HL-60 (cell line): Measurements from ENCODE around the gene STAT6.

Experiments
- GABPA ChIP-seq: IDR thresholded peaks from 2 replicates; pipeline ENCODE4 v1.6.1; 2012; ENCODE audit warnings: low read depth
- POLR2AphosphoS5 ChIP-seq: IDR thresholded peaks from 2 replicates; pipeline ENCODE4 v1.6.1; 2012; ENCODE audit warnings: low read depth
- SPI1 ChIP-seq: IDR thresholded peaks from 2 replicates; pipeline ENCODE4 v1.6.1; 2012; ENCODE audit warnings: low read depth, mild to moderate bottlenecking, borderline replicate concordance
- TF ChIP-seq, protein P1 (sequence below): IDR thresholded peaks from one replicate; pipeline ENCODE4 v1.5.1; 2011; ENCODE audit warnings: low read length, control low read depth, inconsistent platforms; ENCODE audit not compliant: insufficient read depth
- TF ChIP-seq, protein P2 (sequence below): IDR thresholded peaks from 2 replicates; pipeline ENCODE4 v1.6.1; 2012; ENCODE audit warnings: low read depth; ENCODE audit not compliant: insufficient replicate concordance

- TF ChIP-seq, protein P1, sequence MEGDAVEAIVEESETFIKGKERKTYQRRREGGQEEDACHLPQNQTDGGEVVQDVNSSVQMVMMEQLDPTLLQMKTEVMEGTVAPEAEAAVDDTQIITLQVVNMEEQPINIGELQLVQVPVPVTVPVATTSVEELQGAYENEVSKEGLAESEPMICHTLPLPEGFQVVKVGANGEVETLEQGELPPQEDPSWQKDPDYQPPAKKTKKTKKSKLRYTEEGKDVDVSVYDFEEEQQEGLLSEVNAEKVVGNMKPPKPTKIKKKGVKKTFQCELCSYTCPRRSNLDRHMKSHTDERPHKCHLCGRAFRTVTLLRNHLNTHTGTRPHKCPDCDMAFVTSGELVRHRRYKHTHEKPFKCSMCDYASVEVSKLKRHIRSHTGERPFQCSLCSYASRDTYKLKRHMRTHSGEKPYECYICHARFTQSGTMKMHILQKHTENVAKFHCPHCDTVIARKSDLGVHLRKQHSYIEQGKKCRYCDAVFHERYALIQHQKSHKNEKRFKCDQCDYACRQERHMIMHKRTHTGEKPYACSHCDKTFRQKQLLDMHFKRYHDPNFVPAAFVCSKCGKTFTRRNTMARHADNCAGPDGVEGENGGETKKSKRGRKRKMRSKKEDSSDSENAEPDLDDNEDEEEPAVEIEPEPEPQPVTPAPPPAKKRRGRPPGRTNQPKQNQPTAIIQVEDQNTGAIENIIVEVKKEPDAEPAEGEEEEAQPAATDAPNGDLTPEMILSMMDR = no peak
- TF ChIP-seq POLR2AphosphoS5 (no peak), GABPA (no peak), SPI1 (no peak)
- TF ChIP-seq, protein P2, sequence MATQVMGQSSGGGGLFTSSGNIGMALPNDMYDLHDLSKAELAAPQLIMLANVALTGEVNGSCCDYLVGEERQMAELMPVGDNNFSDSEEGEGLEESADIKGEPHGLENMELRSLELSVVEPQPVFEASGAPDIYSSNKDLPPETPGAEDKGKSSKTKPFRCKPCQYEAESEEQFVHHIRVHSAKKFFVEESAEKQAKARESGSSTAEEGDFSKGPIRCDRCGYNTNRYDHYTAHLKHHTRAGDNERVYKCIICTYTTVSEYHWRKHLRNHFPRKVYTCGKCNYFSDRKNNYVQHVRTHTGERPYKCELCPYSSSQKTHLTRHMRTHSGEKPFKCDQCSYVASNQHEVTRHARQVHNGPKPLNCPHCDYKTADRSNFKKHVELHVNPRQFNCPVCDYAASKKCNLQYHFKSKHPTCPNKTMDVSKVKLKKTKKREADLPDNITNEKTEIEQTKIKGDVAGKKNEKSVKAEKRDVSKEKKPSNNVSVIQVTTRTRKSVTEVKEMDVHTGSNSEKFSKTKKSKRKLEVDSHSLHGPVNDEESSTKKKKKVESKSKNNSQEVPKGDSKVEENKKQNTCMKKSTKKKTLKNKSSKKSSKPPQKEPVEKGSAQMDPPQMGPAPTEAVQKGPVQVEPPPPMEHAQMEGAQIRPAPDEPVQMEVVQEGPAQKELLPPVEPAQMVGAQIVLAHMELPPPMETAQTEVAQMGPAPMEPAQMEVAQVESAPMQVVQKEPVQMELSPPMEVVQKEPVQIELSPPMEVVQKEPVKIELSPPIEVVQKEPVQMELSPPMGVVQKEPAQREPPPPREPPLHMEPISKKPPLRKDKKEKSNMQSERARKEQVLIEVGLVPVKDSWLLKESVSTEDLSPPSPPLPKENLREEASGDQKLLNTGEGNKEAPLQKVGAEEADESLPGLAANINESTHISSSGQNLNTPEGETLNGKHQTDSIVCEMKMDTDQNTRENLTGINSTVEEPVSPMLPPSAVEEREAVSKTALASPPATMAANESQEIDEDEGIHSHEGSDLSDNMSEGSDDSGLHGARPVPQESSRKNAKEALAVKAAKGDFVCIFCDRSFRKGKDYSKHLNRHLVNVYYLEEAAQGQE = no peak
Observed at GRCh38 chr12:57109207-57110103, 1.7 kb downstream of the STAT6 start.
